HG03135 (cell line): Measurements from ENCODE around the gene USH1G.
"Not testable (repeated sequence)": the region's sequence is repeated elsewhere in the genome, so short reads cannot be mapped to it uniquely, and the experiment has no call there.

Experiments
- ATAC-seq: cut with Tn5 transposase; IDR thresholded peaks from one replicate; pipeline ENCODE4 v1.9.1; 2021; ENCODE audit warnings: mild to moderate bottlenecking, moderate library complexity; ENCODE audit not compliant: unreplicated experiment

The USH1G gene

DNA sequence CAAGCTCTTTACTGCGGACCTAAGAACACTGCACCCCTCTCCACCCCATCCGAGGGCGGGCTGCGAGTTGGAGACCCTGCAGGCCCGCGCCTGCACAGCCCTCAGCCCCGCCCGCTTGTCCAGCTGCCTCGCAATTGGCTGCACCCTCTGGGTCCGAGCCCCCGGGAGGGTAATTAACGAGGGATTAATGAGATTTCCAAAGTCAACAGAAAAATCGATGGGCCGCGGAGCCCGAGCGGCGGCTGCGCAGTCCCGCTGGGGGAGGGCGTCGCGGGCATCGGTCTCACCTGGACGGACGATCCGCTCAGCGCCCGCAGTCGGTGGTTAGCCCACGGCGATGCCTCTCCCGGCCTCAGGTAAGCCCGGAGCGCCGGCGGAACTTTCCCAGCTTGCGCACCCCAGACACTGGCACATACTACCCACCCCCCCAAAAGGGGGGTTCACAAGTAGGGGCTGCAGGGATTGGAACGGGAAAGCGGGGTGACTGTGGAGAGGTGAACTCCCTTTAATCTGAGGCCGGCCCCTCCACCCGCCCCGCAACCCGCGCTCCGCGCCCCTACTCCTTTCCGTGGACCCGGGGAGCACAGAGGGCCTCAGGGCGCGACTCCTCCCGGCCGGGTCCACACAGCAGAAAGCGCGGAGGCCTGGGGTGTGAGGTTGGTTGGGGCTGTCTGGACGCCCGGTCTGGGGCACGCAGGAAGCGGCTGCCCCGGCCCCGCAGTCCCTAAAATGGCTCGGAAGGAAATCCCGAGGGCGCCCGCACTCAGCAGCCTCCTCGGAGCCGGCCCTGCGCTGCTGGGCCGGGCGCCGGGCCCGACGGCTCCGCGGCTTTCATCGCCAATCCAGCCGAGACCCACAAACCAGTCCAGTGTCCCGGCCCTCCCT lies 12.8 kb upstream of the USH1G start, which contains the start of gene OTOP3:
OTOP3 (plus strand) TSS at position 314 of the 885 bp plus-strand sequence; CDS start at position 338, 24 bp downstream.
- ATAC-seq = no peak

DNA sequence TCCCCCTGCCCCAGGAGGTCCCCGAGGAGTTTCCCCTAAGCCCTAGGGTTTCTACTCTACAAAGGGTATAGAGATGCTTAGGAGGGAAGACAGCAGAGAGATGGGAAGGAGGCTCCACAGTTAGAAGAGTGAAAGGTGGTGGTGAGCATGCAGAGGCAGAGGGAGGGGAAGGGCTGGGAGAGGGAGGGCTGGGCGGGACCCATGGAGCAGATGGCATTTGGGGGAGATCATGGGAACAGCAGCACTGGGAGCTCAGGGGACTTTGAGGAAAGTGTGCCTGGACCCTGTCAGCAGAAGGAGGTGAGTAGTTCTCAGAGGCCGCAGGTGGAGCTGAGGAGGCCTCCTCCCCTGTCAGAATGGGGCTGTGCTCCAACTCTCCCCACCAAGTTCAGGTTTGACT lies 12.0 kb upstream of the USH1G start:
- ATAC-seq = no peak

- no peak for ATAC-seq
Observed at GRCh38 chr17:74930535-74931036, 7.5 kb upstream of the USH1G start.

DNA sequence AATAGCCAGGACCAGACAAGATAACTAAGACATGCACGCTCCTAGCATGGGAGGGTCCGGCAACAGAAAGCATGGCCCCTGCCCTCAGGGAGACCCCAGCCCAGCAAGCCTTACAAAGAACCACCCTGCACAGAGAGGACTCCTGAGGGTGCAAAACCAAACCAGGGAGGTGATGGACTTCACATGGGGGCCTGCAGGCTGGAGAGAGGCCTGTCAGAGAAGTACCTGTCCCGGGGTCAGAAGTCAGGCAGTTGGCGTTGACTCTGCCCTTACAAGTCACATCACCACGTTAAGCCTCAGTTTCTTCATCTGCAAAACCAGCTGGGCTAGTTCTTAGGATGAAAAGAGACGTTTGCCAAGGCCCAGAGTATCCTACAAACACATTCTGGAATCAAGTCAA lies 5.7 kb upstream of the USH1G start:
- no peak for ATAC-seq

- ATAC-seq = no peak
Observed at GRCh38 chr17:74925242-74925641, 2.2 kb upstream of the USH1G start.

DNA sequence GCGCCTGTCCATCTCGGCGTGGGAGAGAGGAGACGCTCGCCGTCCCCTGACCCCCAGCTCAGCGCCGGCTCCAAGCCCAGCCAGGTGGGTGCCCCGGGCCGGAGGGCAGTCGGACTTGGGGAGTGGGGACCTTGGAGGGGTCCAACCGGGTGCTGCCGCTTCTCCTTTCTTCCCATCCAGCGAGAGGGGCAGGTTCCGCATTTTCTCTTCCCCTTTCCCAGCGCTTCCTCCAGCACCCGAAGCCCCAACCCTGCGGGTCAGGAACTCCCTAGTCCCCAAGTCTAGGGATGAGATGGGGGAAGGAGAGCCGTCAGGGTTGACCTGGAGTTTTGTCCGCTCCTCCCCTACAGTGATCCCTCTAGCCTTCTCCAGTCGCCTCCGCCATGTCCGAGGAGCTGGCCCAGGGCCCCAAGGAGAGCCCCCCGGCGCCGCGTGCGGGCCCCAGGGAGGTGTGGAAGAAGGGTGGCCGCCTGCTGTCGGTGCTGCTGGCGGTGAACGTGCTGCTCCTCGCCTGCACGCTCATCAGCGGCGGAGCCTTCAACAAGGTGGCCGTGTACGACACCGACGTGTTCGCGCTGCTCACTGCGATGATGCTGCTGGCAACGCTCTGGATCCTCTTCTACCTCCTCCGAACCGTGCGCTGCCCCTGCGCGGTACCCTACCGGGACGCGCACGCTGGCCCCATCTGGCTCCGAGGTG lies 1.3 kb upstream of the USH1G start, which contains the start of gene OTOP2:
OTOP2 (plus strand) TSS at position 24 of the 699 bp plus-strand sequence; CDS start at position 384, 360 bp downstream.
- ATAC-seq = no peak

GRCh38 chr17:74923538-74924249 lies 639 bp upstream of the USH1G start:
- ATAC-seq = no peak

- ATAC-seq = no peak
Observed at GRCh38 chr17:74922172-74922571, 883 bp downstream of the USH1G start.

- no peak for ATAC-seq
Observed at GRCh38 chr17:74921769-74922168, 1.3 kb downstream of the USH1G start.

DNA sequence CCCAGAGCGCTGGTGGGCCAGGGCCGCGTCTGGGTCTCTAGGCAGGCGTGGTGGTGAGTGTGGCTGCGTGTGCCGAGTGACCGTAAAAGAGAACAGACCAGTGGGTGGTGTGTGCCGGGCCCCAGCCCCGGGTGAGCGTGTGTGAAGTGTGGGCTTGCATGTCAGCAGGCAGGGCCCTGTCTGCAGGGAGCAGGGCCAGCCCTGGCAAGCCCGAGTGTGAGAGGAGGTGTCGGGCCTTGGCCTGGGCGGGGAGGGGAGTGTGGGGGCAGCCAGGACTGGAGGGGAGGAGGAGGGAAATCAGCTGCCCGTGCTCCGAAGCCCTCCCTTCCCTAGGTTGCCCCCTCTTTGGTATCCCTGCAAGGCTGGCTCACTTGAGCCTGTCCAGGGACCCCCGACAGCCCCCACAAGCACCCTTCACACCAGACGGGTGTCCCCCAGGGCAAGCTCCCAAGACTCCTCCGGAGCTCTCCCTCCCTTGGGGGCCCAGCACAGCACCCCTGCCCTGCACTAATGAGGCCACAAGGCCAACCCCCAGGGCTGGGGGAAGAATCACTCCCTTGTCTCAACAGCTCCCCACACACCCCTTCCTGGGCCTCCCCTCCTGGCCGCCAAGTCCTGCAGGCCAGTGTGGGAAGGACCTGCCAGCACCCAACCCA lies 1.9 kb downstream of the USH1G start:
- no peak for ATAC-seq

- ATAC-seq = no peak
Observed at GRCh38 chr17:74920642-74921025, 2.4 kb downstream of the USH1G start.

DNA sequence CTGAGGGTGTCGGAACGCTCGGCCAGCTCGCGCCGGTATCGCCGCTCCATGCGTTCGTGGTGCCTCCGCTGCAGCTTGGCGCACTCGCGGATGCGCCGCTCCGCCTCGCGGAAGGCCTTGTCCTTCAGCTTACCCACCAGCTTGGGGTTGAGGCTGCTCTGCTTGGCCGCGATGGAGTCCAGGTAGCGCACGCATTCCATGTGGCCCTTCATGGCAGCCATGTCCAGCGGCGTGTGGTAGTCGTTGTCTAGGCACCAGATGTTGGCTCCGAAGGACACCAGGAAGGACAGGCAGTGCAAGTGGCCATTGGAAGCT lies 2.8 kb downstream of the USH1G start:
- no peak for ATAC-seq

DNA sequence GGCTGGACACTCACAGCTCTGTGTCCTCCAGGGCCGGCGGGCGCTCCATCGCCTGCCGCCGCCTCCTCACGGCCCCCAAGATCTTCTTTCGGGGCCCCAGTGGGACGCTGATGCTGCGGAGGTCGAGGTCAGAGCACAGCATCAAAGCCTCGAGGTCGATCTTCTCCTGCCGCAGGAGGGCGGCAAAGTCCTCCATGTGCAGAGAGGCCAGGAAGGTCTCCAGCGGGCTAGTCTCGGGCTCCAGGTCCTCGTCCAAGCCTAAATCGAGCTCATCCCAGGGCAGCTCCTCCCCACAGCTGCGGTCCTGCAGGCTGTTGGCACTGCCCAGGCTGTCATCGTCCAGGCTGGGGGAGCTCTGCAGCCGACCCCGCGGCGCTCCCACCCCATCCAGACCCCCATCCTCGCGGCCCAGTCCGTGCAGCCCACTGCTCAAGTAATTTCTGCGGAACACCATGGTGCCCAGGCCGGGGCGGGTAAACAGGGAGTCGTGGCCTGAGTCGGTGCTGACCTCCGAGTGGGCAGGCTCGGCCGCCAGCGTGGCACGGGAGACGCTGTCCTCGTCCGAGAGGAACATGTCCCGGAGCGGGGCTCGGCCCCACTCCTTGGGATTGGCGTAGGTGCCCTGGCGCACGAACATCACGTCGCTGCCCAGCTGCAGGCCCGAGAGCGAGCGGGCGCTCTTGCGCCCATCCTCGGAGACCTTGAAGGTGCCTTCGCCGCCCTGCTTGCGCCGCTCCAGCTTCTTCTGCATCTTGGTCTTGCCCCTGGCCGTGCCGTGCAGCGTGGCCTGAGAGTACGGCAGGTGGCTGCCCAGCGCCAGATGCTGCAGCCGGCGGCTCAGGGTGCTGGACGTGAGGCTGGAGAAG lies 3.4 kb downstream of the USH1G start:
- no peak for ATAC-seq

GRCh38 chr17:74918906-74919305 lies 4.1 kb downstream of the USH1G start:
- ATAC-seq = no peak

DNA sequence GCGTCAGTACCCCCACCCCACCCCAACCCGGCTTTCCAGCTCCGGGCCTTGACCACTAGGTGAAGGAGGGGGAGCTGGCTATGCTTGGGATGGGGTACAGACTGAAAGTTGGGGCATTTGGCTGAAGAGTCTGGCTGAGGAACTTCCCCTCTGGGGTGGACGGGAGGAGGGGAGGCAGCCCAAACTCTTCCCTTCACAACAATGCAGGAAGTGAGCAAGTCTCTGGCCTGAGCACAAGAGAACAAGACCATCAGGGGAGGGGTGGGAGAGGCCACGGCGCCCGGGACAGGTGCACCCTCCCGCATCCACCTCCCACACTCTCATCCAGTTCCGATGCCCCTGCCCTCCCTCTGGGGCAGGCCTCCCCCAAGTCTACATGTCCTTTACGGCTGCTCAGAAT lies 5.6 kb downstream of the USH1G start:
- ATAC-seq = no peak

DNA sequence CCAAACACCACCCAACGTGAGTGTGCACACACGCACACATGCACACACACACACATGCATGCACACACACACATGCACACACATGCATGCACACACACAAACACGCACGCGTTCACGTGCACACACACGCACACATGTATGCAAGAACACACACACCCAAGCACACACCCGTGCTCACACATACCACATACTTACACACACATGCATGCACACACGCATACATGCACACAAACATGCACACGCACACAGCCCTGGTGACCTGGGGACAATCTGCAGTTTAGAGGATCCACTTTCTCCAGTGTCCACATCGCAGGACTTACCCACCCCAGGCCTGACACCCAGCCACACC lies 6.2 kb downstream of the USH1G start:
- no peak for ATAC-seq

DNA sequence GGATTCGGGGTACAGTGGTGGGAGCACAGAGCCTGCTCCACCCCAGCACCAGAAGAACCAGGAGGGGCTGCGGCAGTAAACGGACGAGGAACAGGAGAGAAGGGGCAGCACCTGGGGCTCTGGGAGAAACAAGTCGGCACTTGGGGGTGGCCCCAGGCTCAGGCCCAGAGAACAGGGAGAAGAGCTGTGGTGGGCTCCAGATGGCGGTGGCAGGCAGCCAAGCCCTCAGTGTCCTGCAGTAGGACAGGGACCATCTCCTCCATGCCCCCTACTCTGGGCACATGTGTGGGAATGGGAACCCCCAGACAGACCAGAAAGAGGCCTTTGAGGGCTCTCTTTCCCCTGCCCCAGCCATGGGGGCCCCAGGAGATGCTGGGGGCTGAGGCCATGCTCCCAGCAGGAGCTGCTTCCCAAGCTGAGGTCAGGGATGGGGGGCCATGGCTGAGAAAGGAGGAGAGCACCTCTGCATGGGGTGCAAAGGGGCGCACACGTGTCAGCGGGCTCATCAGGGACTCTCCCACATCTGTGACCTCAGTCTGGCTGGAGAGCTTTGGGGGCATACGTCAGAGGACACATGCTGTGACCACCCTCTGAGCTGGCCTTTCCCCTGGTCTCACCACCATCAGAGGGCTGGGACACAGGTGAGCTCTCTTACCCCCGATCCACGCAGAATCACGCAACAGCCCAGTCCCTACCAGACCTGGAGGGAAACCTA lies 6.8 kb downstream of the USH1G start:
- no peak for ATAC-seq

- not testable (repeated sequence) for ATAC-seq
Observed at GRCh38 chr17:74911423-74911822, 11.6 kb downstream of the USH1G start.

- not testable (repeated sequence) for ATAC-seq
Observed at GRCh38 chr17:74909097-74909496, 14.0 kb downstream of the USH1G start.
